HG03064 (cell line): Measurements from ENCODE around the gene ZDHHC17.

Experiments used
- ATAC-seq: cut with Tn5 transposase; IDR thresholded peaks from one replicate; pipeline ENCODE4 v1.9.1; 2021; ENCODE audit warnings: low read depth; ENCODE audit not compliant: unreplicated experiment

ZDHHC17 gene

DNA sequence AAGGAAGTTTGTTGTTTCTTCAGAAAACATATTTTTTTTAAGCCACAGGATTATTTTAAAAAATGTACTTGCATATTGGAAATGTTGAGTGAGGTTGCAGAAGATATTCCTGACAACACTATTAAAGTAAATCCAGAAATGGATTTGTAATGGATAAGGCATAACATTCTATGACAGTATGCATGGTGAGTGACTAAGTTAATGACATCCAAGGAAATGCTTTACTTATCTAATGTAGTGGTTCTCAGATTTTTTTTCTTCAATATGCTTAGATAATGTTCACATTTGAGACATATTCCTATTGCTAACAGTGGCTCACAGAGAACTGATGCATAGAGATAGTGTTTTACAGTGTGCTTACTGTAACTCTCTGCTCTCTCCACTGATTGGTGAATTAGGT lies 49.4 kb downstream of the ZDHHC17 start:
- ATAC-seq: no peak

DNA sequence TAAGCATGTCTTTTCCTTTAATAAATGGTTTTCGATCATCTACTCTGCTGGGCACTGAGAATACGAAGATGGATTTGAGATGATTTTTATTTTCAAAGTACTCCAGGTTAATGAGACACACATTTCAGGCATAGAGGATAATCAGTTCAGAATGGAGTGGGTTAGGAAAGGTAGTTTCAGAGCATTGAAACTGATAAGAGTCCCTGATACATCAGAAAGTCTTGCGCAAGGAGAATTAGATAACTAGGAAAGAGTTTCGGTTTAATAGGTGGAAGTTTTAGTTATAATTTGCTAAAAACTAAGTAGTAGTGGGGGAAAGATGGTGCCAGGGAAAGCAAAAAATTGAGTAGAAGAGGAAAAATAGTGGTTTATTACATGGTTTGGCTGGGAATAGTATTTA lies 50.1 kb downstream of the ZDHHC17 start:
- no peak for ATAC-seq

DNA sequence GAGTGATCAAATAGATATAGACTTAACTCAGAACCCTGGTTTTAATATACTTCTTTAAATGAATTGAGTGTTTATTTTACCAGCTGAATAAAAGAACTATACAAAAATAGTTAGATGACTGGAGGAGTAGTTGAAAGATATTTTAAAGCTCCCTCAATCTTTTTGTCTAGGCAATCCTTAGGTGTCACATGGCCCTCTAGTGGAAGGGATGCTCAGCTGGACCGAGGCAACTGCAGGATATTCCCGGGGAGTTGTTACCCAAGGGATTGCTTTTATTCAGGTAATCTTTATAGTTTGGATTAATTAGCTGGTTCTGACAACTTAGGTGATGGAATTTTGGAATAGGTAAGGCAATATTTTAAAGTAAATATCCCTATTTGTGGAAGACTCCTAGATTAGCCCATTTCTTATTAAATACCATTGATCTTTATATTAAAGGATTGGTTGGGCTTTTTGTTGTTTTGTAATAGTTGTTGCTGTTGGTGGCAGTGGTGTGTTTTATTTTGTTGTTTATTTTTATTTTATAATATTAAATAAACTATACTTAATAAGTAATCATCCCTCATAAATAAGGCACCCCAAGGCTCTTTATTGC lies 57.1 kb downstream of the ZDHHC17 start:
- no peak for ATAC-seq

- ATAC-seq: no peak
Observed at GRCh38 chr12:76830436-76830835, 66.5 kb downstream of the ZDHHC17 start.

- no peak for ATAC-seq
Observed at GRCh38 chr12:76836633-76837032, 72.7 kb downstream of the ZDHHC17 start.

DNA sequence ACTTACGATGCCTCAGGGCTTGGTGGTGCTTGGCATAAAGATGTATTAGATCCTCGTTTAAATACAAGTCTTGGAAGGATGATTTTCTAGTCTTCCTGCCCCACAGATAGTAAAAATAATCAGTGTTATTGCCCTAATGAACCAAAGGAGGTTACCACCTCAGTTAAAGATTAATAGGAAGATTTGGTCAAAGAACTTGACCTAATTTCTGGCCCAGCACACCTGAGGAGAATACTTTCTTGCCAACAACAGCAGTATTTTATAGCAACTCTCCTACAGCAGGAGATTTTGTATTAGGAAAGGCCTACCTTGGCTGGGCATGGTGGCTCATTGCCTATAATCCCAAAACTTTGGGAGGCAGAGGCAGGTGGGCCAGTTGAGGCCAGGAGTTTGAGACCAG lies 83.3 kb downstream of the ZDHHC17 start:
- ATAC-seq: no peak

DNA sequence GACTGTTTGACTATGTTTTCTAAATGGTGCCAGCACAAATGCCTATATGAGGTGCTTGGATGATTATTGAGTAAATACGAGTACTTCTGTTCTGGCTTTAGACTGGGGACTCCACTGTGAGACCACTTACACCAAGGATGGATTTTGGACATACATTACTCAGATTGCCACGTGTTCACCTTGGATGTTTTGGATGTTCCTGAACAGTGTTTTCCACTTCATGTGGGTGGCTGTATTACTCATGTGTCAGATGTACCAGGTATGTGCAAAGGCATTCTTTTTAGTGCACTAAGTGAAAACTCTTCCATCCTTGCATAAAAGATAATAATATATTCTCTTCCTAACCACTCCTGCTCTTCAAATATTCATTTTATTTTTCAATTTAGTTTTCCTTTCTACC lies 84.2 kb downstream of the ZDHHC17 start:
- no peak for ATAC-seq

DNA sequence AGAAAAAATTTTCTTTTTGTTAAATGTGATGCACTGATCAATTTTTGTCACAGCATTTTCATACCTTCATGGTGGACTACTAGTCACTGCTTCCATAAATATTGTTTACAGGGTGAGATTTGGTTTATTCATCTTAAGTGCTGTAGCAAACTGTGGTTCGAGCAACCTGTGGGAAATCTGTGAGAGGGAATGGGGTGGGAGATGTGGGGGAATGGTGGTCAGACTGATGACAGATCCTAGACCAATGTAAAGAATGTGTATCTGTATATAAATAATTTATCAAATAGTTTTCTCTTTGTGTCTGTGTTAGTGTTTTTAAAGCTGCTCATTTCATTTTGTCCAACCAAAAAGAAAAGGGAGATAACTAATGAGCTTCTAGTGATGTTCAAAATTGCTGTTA lies 88.2 kb downstream of the ZDHHC17 start:
- ATAC-seq: no peak

GRCh38 chr12:76855271-76855670 lies 91.4 kb downstream of the ZDHHC17 start:
- no peak for ATAC-seq

GRCh38 chr12:76856018-76856644 lies 92.2 kb downstream of the ZDHHC17 start:
- no peak for ATAC-seq

GRCh38 chr12:76859611-76860010 lies 95.7 kb downstream of the ZDHHC17 start:
- no peak for ATAC-seq

DNA sequence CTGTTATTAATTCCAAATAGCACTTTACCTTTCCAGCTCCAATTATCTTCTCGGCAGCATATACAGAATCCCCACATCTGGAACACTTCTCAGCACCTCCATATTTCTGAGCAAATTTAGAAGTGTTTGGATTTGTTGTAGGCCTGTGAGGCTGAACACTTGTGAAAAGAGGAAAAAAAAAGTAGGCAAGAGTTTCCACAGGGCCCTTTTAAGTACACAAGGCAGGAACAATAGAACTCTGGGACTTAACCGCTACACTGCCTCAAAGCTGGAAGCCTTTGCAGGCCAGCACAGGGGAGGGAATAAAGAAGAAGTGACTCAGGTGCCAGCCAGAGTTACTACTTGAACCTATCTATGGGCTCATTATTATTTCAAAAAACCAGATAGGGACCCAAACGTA lies 96.3 kb downstream of the ZDHHC17 start:
- no peak for ATAC-seq

DNA sequence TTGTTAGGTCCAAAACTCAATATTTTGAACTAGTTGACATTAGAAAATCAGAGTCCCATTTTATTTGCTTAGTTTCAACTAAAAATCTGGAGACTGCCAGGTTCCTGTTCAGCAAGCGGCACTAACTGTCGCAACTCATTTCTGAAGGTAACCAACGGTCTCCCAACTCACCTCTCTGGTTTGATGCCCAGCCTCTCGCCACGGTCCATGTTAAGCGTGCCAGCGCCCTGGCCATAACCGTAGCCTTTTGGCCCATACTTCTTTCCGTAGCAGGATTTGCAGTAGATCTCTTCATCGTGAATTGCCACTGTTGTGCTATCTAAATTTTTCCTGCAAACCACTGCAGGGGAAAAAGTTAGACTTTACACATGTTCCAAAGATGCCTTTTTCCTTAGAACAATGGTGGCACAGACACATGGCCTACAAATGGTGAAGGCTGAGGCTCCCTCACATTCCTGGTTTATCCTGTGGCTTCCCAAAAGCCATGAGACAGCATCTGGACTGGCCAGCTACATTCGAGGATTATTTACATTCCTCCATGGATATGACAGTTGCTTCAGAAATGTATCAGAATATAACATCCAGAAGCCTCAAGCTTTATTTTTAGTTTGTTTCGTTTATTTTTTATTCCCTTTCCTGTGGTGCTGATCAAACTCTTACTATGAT lies 99.2 kb downstream of the ZDHHC17 start:
- ATAC-seq: no peak

DNA sequence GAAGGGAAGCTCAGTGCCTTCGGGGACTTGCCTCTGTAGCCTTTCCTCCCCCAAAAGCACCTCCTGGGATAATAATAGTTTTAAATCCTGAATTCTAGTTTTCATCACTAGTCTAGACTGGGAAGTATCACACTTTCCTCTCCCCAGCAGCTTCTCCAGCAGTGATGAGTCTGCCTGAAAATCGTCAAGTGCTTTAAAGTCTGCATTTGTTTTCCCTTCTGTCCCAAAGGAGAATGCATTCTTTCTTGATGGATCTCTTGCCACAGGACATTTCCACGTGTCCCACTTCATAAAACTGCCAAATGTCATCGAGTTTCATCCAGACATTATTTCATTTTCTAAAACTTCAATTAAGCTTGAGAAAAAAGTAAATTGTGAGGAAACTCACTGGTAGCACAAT lies 99.9 kb downstream of the ZDHHC17 start:
- no peak for ATAC-seq

- peak; percentile 79 for ATAC-seq
Observed at GRCh38 chr12:76864791-76865400, 101.0 kb downstream of the ZDHHC17 start.

DNA sequence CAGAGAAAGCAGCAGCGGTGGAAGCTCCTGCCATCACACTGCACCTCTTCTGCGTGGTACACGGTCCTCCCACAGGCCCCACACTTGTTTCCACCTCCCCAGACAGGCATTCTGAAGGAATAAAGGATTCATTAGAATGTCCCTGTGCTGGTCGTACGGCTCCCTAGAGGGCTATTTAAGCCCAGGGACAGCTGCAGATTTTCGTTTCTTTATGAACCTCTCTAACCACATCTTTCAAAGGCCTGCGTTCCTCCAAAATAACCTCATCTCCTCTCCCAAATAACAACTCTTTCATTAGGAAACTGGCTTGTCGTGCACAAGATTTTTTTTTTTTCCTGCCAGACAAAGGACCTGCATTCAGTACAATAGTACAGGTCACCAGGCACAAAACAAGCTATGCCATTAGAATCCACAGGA lies 102.2 kb downstream of the ZDHHC17 start:
- no peak for ATAC-seq

DNA sequence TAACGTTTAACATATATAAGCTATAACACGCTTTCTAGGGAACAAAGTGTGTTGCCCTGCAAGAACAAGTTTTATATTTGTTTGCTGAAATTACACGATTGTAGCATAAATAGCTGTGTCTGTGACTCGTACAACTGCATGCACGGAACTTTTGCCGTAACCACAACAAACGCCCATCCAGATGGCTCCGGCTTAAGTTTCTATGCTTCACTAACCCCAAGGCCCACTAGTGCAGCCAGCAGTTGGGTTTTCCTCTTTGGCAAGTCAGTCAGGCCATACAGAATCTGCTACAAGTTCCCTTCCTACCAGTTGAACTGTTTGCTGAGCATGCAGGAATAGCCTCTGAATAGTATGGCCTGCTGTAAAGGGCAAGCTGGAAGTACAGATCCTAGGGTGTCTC lies 102.8 kb downstream of the ZDHHC17 start:
- peak; percentile 49 for ATAC-seq

GRCh38 chr12:76871082-76871481 lies 107.2 kb downstream of the ZDHHC17 start:
- ATAC-seq: no peak

- no peak for ATAC-seq
Observed at GRCh38 chr12:76871742-76872141, 107.8 kb downstream of the ZDHHC17 start.

DNA sequence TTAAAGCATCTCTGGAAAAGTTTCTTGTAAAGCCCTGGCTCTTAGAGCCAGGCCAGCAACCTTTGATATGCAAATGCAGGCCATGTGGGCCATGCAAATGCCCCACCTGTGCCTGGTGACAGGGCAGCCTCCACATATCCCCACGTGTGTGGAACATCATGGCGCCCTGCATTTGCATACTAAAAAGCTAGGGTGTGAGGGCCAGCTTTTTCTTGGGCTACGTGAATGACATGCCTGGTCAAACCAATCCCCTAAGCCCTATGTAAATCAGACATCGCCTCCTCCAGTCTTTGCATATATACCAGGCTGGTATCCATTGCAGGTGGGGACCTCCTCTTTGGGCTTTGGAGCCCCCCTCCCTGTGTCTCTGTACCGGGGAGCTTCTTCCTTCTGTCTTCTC lies 108.5 kb downstream of the ZDHHC17 start:
- no peak for ATAC-seq

GRCh38 chr12:76874027-76874426 lies 110.1 kb downstream of the ZDHHC17 start:
- no peak for ATAC-seq
